Measurements from ENCODE around the gene PTPRK. TPM values are rescaled to one million over a fixed set of nuclear protein-coding genes. Genes with fewer than 3 reads are reported as not detected.

Gene PTPRK
- total RNA-seq, 1 experiment from 2014 or later: 265 TPM

DNA sequence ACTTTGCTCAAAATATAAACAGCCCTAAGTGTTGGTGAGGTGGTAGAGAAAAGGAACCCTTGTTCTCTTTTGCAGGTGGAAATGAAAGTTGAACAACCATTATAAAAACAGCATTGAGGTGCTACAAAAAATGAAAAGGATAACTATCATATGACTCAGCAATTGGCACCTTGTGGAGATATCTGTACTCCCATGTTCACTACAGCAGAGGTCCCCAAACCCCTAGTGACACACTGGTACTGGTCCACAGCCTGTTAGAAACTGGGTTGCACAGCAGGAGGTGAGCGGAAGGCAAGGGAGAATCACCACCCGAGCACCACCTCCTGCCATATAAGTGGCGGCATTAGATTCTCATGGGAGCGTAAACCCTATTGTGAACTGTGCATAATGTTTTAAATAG lies 352.2 kb downstream of the PTPRK start:
- CTCF ChIA-PET: no interaction called here
- no TSS peak for BruUV-seq (replicated peaks)
- Mint-ChIP-seq H3K36me3 (ENCODE audit: insufficient read depth, unreplicated experiment) (peaks cover 20% of the 10 kb centered on the region), H3K4me1 (ENCODE audit: low read depth, unreplicated experiment) (peaks cover 2% of the 10 kb centered on the region), H3K27ac (ENCODE audit: unreplicated experiment) (peak overlapping the region; percentile 56), H3K4me3 (ENCODE audit: low read depth, unreplicated experiment) (no peak overlapping the region), H3K27me3 (ENCODE audit: unreplicated experiment) (no peaks in the 10 kb centered on the region), H3K9me3 (ENCODE audit: low read depth, unreplicated experiment) (no peaks in the 10 kb centered on the region)
- intact Hi-C loops (cut with micrococcal nuclease; ENCODE audit: unreplicated experiment): no loop called here
- TF ChIP-seq, protein P1, sequence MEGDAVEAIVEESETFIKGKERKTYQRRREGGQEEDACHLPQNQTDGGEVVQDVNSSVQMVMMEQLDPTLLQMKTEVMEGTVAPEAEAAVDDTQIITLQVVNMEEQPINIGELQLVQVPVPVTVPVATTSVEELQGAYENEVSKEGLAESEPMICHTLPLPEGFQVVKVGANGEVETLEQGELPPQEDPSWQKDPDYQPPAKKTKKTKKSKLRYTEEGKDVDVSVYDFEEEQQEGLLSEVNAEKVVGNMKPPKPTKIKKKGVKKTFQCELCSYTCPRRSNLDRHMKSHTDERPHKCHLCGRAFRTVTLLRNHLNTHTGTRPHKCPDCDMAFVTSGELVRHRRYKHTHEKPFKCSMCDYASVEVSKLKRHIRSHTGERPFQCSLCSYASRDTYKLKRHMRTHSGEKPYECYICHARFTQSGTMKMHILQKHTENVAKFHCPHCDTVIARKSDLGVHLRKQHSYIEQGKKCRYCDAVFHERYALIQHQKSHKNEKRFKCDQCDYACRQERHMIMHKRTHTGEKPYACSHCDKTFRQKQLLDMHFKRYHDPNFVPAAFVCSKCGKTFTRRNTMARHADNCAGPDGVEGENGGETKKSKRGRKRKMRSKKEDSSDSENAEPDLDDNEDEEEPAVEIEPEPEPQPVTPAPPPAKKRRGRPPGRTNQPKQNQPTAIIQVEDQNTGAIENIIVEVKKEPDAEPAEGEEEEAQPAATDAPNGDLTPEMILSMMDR (IDR thresholded peaks at IDR 0.05; ENCODE audit: unreplicated experiment): no peak
- no peak for DNase-seq

DNA sequence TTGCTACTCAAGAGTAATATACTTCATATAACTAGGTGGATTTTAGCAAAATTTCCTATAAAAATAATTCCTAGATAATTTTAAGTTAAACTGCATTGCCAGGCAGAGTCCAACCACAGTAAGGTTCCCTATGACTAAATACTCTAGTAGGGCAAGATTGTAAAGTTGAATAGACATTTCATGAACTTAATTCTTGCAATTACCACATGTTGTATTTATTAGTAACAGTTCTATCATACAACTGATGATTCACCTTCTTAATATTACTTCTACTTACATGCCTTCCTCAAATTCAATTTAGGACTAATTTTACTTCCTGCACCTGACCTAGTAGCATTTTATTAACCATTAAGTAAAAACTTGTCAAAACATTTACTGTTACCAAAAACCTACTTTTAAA lies 352.8 kb downstream of the PTPRK start:
- BruUV-seq (replicated peaks): no TSS peak
- TF ChIP-seq, protein P1 (IDR thresholded peaks at IDR 0.05; ENCODE audit: unreplicated experiment): no peak
- Mint-ChIP-seq H3K4me1 (ENCODE audit: low read depth, unreplicated experiment) (no peaks in the 10 kb centered on the region), H3K27ac (ENCODE audit: unreplicated experiment) (peak overlapping the region; percentile 56), H3K36me3 (ENCODE audit: insufficient read depth, unreplicated experiment) (peaks cover 20% of the 10 kb centered on the region), H3K4me3 (ENCODE audit: low read depth, unreplicated experiment) (no peak overlapping the region), H3K27me3 (ENCODE audit: unreplicated experiment) (no peaks in the 10 kb centered on the region), H3K9me3 (ENCODE audit: low read depth, unreplicated experiment) (no peaks in the 10 kb centered on the region)
- no peak for DNase-seq
- CTCF ChIA-PET: no interaction called here
- intact Hi-C loops (cut with micrococcal nuclease; ENCODE audit: unreplicated experiment): no loop called here

DNA sequence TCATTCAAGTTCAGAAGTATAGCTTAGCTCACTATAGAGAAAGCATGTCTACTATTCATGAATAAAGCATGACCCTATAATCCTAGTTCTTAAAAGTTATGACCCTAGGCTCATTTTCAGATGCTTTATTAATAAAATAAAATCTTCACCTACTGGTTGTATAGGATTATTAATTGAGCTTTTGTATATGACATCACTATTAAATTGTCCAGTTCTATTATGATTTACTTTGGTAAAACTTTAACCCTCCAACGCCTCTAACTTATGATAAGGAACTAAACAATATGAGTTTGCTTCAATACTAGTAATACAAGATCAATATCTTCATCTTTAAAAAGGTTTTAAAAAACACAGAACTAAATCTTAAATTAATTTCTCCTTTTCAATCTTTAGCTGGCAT lies 356.1 kb downstream of the PTPRK start:
- H3K4me1 Mint-ChIP-seq (ENCODE audit: low read depth, unreplicated experiment): no peaks in the 10 kb centered on the region
- intact Hi-C loops (cut with micrococcal nuclease; ENCODE audit: unreplicated experiment): no loop called here
- H3K9me3 Mint-ChIP-seq (ENCODE audit: low read depth, unreplicated experiment): no peaks in the 10 kb centered on the region
- H3K36me3 Mint-ChIP-seq (ENCODE audit: insufficient read depth, unreplicated experiment): peaks cover 15% of the 10 kb centered on the region
- H3K27ac Mint-ChIP-seq (ENCODE audit: unreplicated experiment): no peak overlapping the region
- no peak for DNase-seq
- no TSS peak for BruUV-seq (replicated peaks)
- CTCF ChIA-PET: no interaction called here
- TF ChIP-seq, protein P1 (IDR thresholded peaks at IDR 0.05; ENCODE audit: unreplicated experiment): no peak
- H3K4me3 Mint-ChIP-seq (ENCODE audit: low read depth, unreplicated experiment): no peak overlapping the region
- no peaks in the 10 kb centered on the region for H3K27me3 Mint-ChIP-seq (ENCODE audit: unreplicated experiment)

DNA sequence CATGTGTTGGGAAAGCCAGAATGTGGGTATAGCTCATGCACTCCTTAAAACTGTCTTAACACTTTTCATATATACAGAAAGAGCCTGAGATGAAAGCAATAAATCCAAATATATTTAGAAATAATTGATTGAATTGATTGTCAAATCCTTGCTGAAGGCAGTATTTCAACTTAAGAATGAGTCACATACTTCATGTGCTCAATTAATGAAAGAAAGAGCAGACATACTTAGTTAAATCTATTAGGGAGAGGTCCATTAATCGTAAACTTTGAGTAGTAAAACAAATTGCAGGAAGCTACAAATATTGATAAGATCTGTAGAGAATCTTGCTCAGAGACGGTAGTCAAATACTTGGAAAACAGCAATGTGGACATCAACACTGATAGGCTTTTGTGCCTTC lies 358.0 kb downstream of the PTPRK start:
- DNase-seq: no peak
- intact Hi-C loops (cut with micrococcal nuclease; ENCODE audit: unreplicated experiment): no loop called here
- Mint-ChIP-seq H3K36me3 (ENCODE audit: insufficient read depth, unreplicated experiment) (peaks cover 4% of the 10 kb centered on the region), H3K4me3 (ENCODE audit: low read depth, unreplicated experiment) (no peak overlapping the region), H3K27me3 (ENCODE audit: unreplicated experiment) (no peaks in the 10 kb centered on the region), H3K27ac (ENCODE audit: unreplicated experiment) (no peak overlapping the region), H3K4me1 (ENCODE audit: low read depth, unreplicated experiment) (no peaks in the 10 kb centered on the region), H3K9me3 (ENCODE audit: low read depth, unreplicated experiment) (no peaks in the 10 kb centered on the region)
- TF ChIP-seq, protein P1 (IDR thresholded peaks at IDR 0.05; ENCODE audit: unreplicated experiment): no peak
- CTCF ChIA-PET: no interaction called here
- BruUV-seq (replicated peaks): no TSS peak

DNA sequence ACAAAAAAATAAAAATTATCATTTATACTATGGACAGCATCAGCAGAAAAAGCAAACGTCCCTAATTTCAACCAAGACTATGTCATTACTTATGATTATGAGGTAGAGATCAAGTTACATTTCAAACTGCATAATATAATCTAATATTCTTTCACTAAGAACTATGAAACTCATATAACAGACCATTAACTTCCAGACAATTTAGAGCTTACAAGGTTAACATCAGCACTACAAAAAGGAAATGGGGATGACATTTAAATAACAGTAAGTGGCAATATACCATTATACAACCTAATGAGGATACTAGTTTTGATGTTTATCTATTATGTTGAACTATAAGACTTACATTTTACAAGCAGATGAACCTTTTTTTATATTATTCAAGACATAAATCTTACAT lies 358.6 kb downstream of the PTPRK start:
- CTCF ChIA-PET: no interaction called here
- no peaks in the 10 kb centered on the region for H3K27me3 Mint-ChIP-seq (ENCODE audit: unreplicated experiment)
- H3K27ac Mint-ChIP-seq (ENCODE audit: unreplicated experiment): no peak overlapping the region
- TF ChIP-seq, protein P1 (IDR thresholded peaks at IDR 0.05; ENCODE audit: unreplicated experiment): no peak
- BruUV-seq (replicated peaks): no TSS peak
- DNase-seq: no peak
- no peaks in the 10 kb centered on the region for H3K4me1 Mint-ChIP-seq (ENCODE audit: low read depth, unreplicated experiment)
- intact Hi-C loops (cut with micrococcal nuclease; ENCODE audit: unreplicated experiment): no loop called here
- no peak overlapping the region for H3K4me3 Mint-ChIP-seq (ENCODE audit: low read depth, unreplicated experiment)
- peaks cover 4% of the 10 kb centered on the region for H3K36me3 Mint-ChIP-seq (ENCODE audit: insufficient read depth, unreplicated experiment)
- H3K9me3 Mint-ChIP-seq (ENCODE audit: low read depth, unreplicated experiment): no peaks in the 10 kb centered on the region
